Tibial artery (tissue), 4 donors: Measurements from ENCODE around the gene ATP6V1C2.

Experiments
- DNase-seq, 2 donors: peaks; one replicate each; pipeline ENCODE4 v3.0.0-alpha.2; 2019
- H3K27ac ChIP-seq, 2 donors: fragments of 200-600 bp; sonication (generic) in 1 of 2; 1 replicate in 1 of 2; 2 replicates in 1 of 2; pipeline ENCODE4 v1.5.1; 2018 to 2019; ENCODE audit warnings: mild to moderate bottlenecking in 1 of 2
- H3K27me3 ChIP-seq, 2 donors: fragments of 200-600 bp; sonication (generic) in 1 of 2; one replicate each; pipeline versions ENCODE4 v1.5.1 to v1.6.0; 2016 to 2019
- H3K36me3 ChIP-seq, 3 donors: fragments of 200-600 bp; sonication (generic) in 2 of 3; one replicate each; pipeline ENCODE4 v1.5.1; 2016 to 2019; ENCODE audit warnings: mild to moderate bottlenecking in 2 of 3
- H3K4me1 ChIP-seq, 4 donors: fragments of 200-600 bp; sonication (generic) in 2 of 4; 1 replicate in 3 of 4; 2 replicates in 1 of 4; pipeline ENCODE4 v1.5.1; 2016 to 2019
- H3K4me3 ChIP-seq, 2 donors: fragments of 200-600 bp; sonication (generic) in 1 of 2; 1 replicate in 1 of 2; 2 replicates in 1 of 2; pipeline ENCODE4 v1.5.1; 2018 to 2019; ENCODE audit warnings: mild to moderate bottlenecking in 2 of 2
- H3K9me3 ChIP-seq, 3 donors: fragments of 200-600 bp; sonication (generic) in 1 of 3; one replicate each; pipeline ENCODE4 v1.5.1; 2016 to 2019
- CTCF ChIP-seq, 2 experiments: fragments of 200-600 bp in 1 of 2; fragments of 450-650 bp in 1 of 2; IDR thresholded peaks; one replicate each; pipeline ENCODE4 v1.5.1; 2017 to 2019; ENCODE audit warnings: antibody characterized with exemption in 2 of 2, mild to moderate bottlenecking in 1 of 2, moderate library complexity in 1 of 2
- intact Hi-C: fragments of 100-400 bp; cut with DNase I; formaldehyde crosslinking; loops from one replicate; pipeline ENCODE4 v1.15.0; 2023; ENCODE audit warnings: low total_unique reads

Gene ATP6V1C2

DNA sequence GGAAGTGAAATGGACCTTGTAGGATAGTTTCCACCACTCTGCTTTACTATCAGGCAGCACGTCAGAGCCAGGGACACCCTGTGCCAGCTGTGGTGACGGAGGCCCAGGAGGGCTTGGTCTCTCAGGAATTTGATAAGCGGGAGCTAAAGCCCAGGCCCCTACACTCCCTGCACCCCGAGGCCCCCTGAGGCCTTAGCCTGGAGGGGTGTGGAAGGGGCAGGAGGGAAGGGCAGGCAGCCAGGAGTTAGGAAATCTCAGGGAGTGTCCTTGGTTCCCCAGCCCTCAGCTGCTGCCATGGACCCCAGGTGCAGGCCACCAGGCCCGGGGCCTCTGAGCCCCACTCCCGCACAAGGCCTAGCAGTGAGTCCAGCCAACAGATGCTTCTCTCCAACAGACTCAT is 53.0 kb downstream of the ATP6V1C2 start:
- Histone ChIP-seq H3K27ac (no peak overlapping the region), H3K36me3 (peaks cover 3 to 18% (median 11%) of the 10 kb centered on the region in 3 donors), H3K27me3 (no peaks in the 10 kb centered on the region), H3K4me1 (peaks cover 0 to 5% (median 0%) of the 10 kb centered on the region in 4 donors), H3K4me3 (no peak overlapping the region), H3K9me3 (no peaks in the 10 kb centered on the region)
- DNase-seq, result peak in 1 of 2 donors; percentile 41
- intact Hi-C loops, result no loop called here
- TF ChIP-seq CTCF (IDR thresholded peaks at IDR 0.05), result no peak

GRCh38 chr2:10775021-10775780 is 53.8 kb downstream of the ATP6V1C2 start:
- intact Hi-C loops, result no loop called here
- Histone ChIP-seq H3K27me3 (no peaks in the 10 kb centered on the region), H3K27ac (no peak overlapping the region), H3K36me3 (peaks cover 6 to 26% (median 13%) of the 10 kb centered on the region in 3 donors), H3K9me3 (no peaks in the 10 kb centered on the region), H3K4me1 (peaks cover 0 to 5% (median 0%) of the 10 kb centered on the region in 4 donors), H3K4me3 (no peak overlapping the region)
- peak in 1 of 2 donors; percentile 61 for DNase-seq
- no peak for TF ChIP-seq CTCF (IDR thresholded peaks at IDR 0.05)

- H3K27me3 ChIP-seq, result no peaks in the 10 kb centered on the region
- no peak overlapping the region for H3K4me3 ChIP-seq
- H3K36me3 ChIP-seq, result peaks cover 12 to 32% (median 19%) of the 10 kb centered on the region in 3 donors
- H3K9me3 ChIP-seq, result no peaks in the 10 kb centered on the region
- H3K27ac ChIP-seq, result no peak overlapping the region
- H3K4me1 ChIP-seq, result peaks cover 0 to 5% (median 0%) of the 10 kb centered on the region in 4 donors
- no peak for TF ChIP-seq CTCF (IDR thresholded peaks at IDR 0.05)
- intact Hi-C loops, result no loop called here
- peak in 1 of 2 donors; percentile 56 for DNase-seq
Observed at GRCh38 chr2:10775831-10776230, 54.4 kb downstream of the ATP6V1C2 start.

- no peaks in the 10 kb centered on the region for H3K9me3 ChIP-seq
- H3K4me3 ChIP-seq, result no peak overlapping the region
- peak in 1 of 2 donors; percentile 50 for DNase-seq
- H3K27ac ChIP-seq, result no peak overlapping the region
- peaks cover 18 to 38% (median 25%) of the 10 kb centered on the region in 3 donors for H3K36me3 ChIP-seq
- intact Hi-C loops, result no loop called here
- H3K27me3 ChIP-seq, result no peaks in the 10 kb centered on the region
- H3K4me1 ChIP-seq, result peaks cover 0 to 5% (median 0%) of the 10 kb centered on the region in 4 donors
- TF ChIP-seq CTCF (IDR thresholded peaks at IDR 0.05), result no peak
Observed at GRCh38 chr2:10776231-10776977, 55.0 kb downstream of the ATP6V1C2 start.

- H3K27ac ChIP-seq, result no peak overlapping the region
- no peak for TF ChIP-seq CTCF (IDR thresholded peaks at IDR 0.05)
- intact Hi-C loops, result no loop called here
Observed at GRCh38 chr2:10777111-10777841, 55.8 kb downstream of the ATP6V1C2 start.

More at GRCh38 chr2:10777111-10777841, 55.8 kb downstream of the ATP6V1C2 start:
- peak in 1 of 2 donors; percentile 49 for DNase-seq
- Histone ChIP-seq H3K36me3 (peaks cover 25 to 46% (median 33%) of the 10 kb centered on the region in 3 donors), H3K4me1 (peaks cover 0 to 5% (median 0%) of the 10 kb centered on the region in 4 donors), H3K4me3 (no peak overlapping the region), H3K27me3 (no peaks in the 10 kb centered on the region), H3K9me3 (no peaks in the 10 kb centered on the region)
